ENCODE measurements around the gene IMPG2.

DNA sequence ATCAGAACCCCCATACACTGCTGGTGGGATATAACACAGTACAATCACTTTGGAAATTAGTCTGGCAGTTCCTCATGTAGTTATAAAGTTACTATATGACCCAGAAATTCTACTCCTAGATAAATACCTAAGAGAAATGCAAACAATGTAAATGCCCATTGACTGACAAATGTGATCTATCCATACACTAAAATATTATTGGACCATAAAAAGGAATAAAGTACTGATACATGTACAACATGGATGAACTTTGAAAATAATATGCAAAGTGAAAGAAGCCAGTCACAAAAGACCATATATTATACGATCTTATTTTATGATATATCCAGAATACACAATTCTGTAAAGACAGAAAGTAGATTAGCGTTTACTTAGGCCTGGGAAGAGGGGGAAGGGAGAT, 7.8 kb downstream of the IMPG2 start:
- TF ChIP-seq, protein P1, sequence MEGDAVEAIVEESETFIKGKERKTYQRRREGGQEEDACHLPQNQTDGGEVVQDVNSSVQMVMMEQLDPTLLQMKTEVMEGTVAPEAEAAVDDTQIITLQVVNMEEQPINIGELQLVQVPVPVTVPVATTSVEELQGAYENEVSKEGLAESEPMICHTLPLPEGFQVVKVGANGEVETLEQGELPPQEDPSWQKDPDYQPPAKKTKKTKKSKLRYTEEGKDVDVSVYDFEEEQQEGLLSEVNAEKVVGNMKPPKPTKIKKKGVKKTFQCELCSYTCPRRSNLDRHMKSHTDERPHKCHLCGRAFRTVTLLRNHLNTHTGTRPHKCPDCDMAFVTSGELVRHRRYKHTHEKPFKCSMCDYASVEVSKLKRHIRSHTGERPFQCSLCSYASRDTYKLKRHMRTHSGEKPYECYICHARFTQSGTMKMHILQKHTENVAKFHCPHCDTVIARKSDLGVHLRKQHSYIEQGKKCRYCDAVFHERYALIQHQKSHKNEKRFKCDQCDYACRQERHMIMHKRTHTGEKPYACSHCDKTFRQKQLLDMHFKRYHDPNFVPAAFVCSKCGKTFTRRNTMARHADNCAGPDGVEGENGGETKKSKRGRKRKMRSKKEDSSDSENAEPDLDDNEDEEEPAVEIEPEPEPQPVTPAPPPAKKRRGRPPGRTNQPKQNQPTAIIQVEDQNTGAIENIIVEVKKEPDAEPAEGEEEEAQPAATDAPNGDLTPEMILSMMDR (conservative IDR thresholded peaks at IDR 0.05; ENCODE audit: low read length), result no peak
- no peak for TF ChIP-seq EZH2phosphoT487 (IDR thresholded peaks at IDR 0.05; ENCODE audit: borderline replicate concordance, low read depth, low read length)

Data from OCI-LY7 (cell line).